Gastroesophageal sphincter (tissue), 3 donors: ENCODE data around the gene VLDLR.

Source experiments
- CTCF ChIP-seq, 4 experiments: fragments of 200-600 bp in 2 of 4; fragments of 450-650 bp in 2 of 4; sonication (generic) in 1 of 4; IDR thresholded peaks; one replicate each; pipeline ENCODE4 v1.5.1; 2017 to 2019; ENCODE audit warnings: antibody characterized with exemption in 4 of 4, mild to moderate bottlenecking in 2 of 4, moderate library complexity in 2 of 4
- EP300 ChIP-seq: sonication (generic); formaldehyde crosslinking; IDR thresholded peaks from one replicate; pipeline ENCODE4 v1.6.1; 2017; ENCODE audit warnings: antibody characterized with exemption, mild to moderate bottlenecking
- POLR2A ChIP-seq, 2 donors: fragments of 450-650 bp; IDR thresholded peaks; one replicate each; pipeline ENCODE4 v1.6.1; 2017; ENCODE audit warnings: antibody characterized with exemption in 2 of 2, mild to moderate bottlenecking in 2 of 2, moderate library complexity in 1 of 2
- POLR2AphosphoS5 ChIP-seq: sonication (generic); formaldehyde crosslinking; IDR thresholded peaks from one replicate; pipeline ENCODE4 v1.6.1; 2017; ENCODE audit warnings: antibody characterized with exemption

DNA sequence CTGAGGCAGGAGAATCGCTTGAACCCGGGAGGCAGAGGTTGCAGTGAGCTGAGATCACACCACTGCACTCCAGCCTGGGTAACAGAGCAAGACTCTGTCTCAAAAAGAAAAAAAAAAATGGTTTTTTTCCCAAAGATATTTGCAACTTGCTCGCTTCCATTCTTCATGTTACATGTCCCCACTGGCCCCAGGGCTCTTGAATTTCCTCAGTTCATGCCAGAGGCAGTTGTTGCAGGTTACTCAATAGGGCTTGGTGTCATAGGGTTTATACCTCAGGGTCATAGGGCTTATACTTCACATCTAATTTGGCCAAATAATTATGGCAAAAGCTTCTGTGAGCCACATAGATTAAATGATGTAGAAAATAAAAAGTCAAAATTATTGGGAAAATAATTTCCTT lies 51.6 kb downstream of the VLDLR start:
- TF ChIP-seq CTCF (IDR thresholded peaks at IDR 0.05) (no peak), POLR2AphosphoS5 (no peak), EP300 (no peak), POLR2A (IDR thresholded peaks at IDR 0.05) (no peak)
